ENCODE results near the gene DIP2C.

DIP2C gene

GRCh38 chr10:360653-361052, 328.8 kb downstream of the DIP2C start:
- no peak overlapping the region for H3K27ac ChIP-seq
- ChIA-PET CTCF (interaction anchor here (1.1 kb wide), 1 partner anchor 17 kb away, joined by 3 read pairs; no protein-coding TSS in a partner anchor), POLR2A (ENCODE audit: low non-redundant PET) (no interaction called here)
- DNase-seq (ENCODE audit: low spot score), result no peak
- TF ChIP-seq, protein P1, sequence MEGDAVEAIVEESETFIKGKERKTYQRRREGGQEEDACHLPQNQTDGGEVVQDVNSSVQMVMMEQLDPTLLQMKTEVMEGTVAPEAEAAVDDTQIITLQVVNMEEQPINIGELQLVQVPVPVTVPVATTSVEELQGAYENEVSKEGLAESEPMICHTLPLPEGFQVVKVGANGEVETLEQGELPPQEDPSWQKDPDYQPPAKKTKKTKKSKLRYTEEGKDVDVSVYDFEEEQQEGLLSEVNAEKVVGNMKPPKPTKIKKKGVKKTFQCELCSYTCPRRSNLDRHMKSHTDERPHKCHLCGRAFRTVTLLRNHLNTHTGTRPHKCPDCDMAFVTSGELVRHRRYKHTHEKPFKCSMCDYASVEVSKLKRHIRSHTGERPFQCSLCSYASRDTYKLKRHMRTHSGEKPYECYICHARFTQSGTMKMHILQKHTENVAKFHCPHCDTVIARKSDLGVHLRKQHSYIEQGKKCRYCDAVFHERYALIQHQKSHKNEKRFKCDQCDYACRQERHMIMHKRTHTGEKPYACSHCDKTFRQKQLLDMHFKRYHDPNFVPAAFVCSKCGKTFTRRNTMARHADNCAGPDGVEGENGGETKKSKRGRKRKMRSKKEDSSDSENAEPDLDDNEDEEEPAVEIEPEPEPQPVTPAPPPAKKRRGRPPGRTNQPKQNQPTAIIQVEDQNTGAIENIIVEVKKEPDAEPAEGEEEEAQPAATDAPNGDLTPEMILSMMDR (conservative IDR thresholded peaks at IDR 0.05; ENCODE audit: low read depth), result no peak

GRCh38 chr10:359762-360161, 329.7 kb downstream of the DIP2C start:
- TF ChIP-seq, protein P1 (conservative IDR thresholded peaks at IDR 0.05; ENCODE audit: low read depth), result no peak
- CTCF ChIA-PET, result interaction anchor here (0.7 to 1.1 kb wide), 2 partner anchors 16 to 1034 kb away, joined by 3 to 4 read pairs; no protein-coding TSS in a partner anchor
- POLR2A ChIA-PET (ENCODE audit: low non-redundant PET), result no interaction called here
- H3K27ac ChIP-seq, result no peak overlapping the region
- no peak for DNase-seq (ENCODE audit: low spot score)

- CTCF ChIA-PET, result no interaction called here
- POLR2A ChIA-PET (ENCODE audit: low non-redundant PET), result no interaction called here
- H3K27ac ChIP-seq, result no peak overlapping the region
- TF ChIP-seq, protein P1 (conservative IDR thresholded peaks at IDR 0.05; ENCODE audit: low read depth), result no peak
- DNase-seq (ENCODE audit: low spot score), result no peak
Observed at GRCh38 chr10:359093-359492, 330.4 kb downstream of the DIP2C start.

GRCh38 chr10:357201-357950, 332.1 kb downstream of the DIP2C start:
- CTCF ChIA-PET, result interaction anchor here (1.3 kb wide), 1 partner anchor 70 kb away, joined by 3 read pairs; no protein-coding TSS in a partner anchor
- H3K27ac ChIP-seq, result no peak overlapping the region
- no peak for DNase-seq (ENCODE audit: low spot score)
- TF ChIP-seq, protein P1 (conservative IDR thresholded peaks at IDR 0.05; ENCODE audit: low read depth), result no peak
- POLR2A ChIA-PET (ENCODE audit: low non-redundant PET), result no interaction called here

DNA sequence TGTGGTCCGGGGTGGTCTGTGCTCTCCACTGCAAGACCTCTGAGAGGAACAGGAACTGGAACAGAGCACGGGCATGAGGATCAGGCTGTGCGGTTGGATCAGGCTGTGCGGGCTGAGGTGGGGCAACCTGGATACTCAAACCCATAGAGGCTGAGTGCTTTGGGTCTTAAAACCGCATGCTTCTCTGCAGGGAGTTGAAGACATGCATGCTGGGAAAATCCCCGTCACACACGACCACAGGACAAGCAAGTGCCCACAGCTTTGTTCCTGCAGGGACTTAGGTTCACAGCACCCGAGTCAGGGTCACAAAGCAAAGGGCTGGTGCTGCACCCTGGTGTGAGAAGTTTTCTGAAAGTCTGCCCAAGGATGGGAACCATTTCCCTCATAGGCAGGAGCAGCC, 333.0 kb downstream of the DIP2C start:
- H3K27ac ChIP-seq, result no peak overlapping the region
- POLR2A ChIA-PET (ENCODE audit: low non-redundant PET), result no interaction called here
- TF ChIP-seq, protein P1 (conservative IDR thresholded peaks at IDR 0.05; ENCODE audit: low read depth), result no peak
- no peak for DNase-seq (ENCODE audit: low spot score)
- CTCF ChIA-PET, result interaction anchor here (1.3 kb wide), 1 partner anchor 69 kb away, joined by 3 read pairs; no protein-coding TSS in a partner anchor

DNA sequence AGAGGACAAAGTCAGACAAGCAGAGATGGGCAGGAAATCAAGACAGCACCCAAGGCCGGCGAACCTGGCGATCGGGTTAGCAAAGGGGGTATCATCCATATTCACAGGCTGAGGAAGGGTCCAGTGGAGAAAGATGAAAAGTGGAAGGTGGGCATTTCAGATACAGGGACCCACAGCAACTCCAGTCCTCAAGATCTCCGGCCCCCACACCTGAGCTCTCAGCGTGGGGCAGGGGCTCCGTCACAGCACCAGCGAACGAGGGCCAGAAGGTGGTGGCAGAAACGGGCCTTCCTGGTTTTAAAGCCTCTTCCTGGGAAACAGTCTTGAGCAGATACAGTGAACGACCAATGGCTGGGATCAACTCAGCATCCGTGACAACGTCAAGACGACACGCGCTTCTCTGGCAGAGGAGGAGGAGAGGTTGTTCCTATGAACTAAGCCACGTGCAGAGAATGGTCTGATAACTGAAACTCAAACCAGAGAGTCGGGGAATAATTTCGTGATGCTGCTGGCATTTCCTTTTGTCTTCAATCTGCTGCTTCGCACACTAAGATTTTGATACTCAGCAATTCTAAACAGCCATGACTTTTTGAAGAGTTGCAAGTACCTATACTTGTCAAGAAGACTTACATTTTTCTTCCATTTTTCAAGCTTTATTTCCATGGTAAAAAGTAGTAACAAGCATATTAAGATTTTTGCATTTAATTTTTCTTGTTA, 334.4 kb downstream of the DIP2C start:
- ChIA-PET CTCF (no interaction called here), POLR2A (ENCODE audit: low non-redundant PET) (no interaction called here)
- no peak overlapping the region for H3K27ac ChIP-seq
- TF ChIP-seq, protein P1 (conservative IDR thresholded peaks at IDR 0.05; ENCODE audit: low read depth), result no peak
- no peak for DNase-seq (ENCODE audit: low spot score)
